DMS 273 (cell line): ENCODE measurements around the gene COL20A1.
"Not testable (repeated sequence)": the region's sequence is repeated elsewhere in the genome, so short reads cannot be mapped to it uniquely, and the experiment has no call there.

ENCODE experiments used
- DNase-seq: peaks from one replicate; lab custom pipeline; 2025; ENCODE audit not compliant: unreplicated experiment; lab: John Stamatoyannopoulos, UW

Gene COL20A1

GRCh38 chr20:63290136-63290676 lies 2.8 kb upstream of the COL20A1 start:
- no peak for DNase-seq

- peak; percentile 75 for DNase-seq
Measured at GRCh38 chr20:63290677-63291472, 2.1 kb upstream of the COL20A1 start.

GRCh38 chr20:63291811-63292210 lies 1.2 kb upstream of the COL20A1 start:
- DNase-seq: peak; percentile 37

GRCh38 chr20:63292292-63292701 lies 689 bp upstream of the COL20A1 start:
- no peak for DNase-seq

- no peak for DNase-seq
Measured at GRCh38 chr20:63293456-63293855, 470 bp downstream of the COL20A1 start.

- peak; percentile 40 for DNase-seq
Measured at GRCh38 chr20:63293871-63294535, 1.0 kb downstream of the COL20A1 start.

- DNase-seq: no peak
Measured at GRCh38 chr20:63294536-63294900, 1.5 kb downstream of the COL20A1 start.

- no peak for DNase-seq
Measured at GRCh38 chr20:63295018-63295417, 2.0 kb downstream of the COL20A1 start.

GRCh38 chr20:63295422-63295821 lies 2.4 kb downstream of the COL20A1 start:
- DNase-seq: no peak

- DNase-seq: no peak
Measured at GRCh38 chr20:63295846-63296245, 2.9 kb downstream of the COL20A1 start.

- DNase-seq: no peak
Measured at GRCh38 chr20:63296531-63297299, 3.7 kb downstream of the COL20A1 start.

- DNase-seq: no peak
Measured at GRCh38 chr20:63297371-63297781, 4.4 kb downstream of the COL20A1 start.

- DNase-seq: no peak
Measured at GRCh38 chr20:63297796-63298572, 5.0 kb downstream of the COL20A1 start.

GRCh38 chr20:63298731-63299312 lies 5.8 kb downstream of the COL20A1 start:
- no peak for DNase-seq

GRCh38 chr20:63301671-63302070 lies 8.7 kb downstream of the COL20A1 start:
- DNase-seq: no peak

GRCh38 chr20:63303095-63303666 lies 10.2 kb downstream of the COL20A1 start:
- no peak for DNase-seq

- no peak for DNase-seq
Measured at GRCh38 chr20:63305393-63305792, 12.4 kb downstream of the COL20A1 start.

- not testable (repeated sequence) for DNase-seq
Measured at GRCh38 chr20:63305933-63306672, 13.1 kb downstream of the COL20A1 start.
